SK-N-DZ (cell line): Measurements from ENCODE around the gene ASCC1.
"Not testable (repeated sequence)": the region's sequence is repeated elsewhere in the genome, so short reads cannot be mapped to it uniquely, and the experiment has no call there.

Source experiments
- DNase-seq: peaks from one replicate; pipeline ENCODE4 v3.0.0-alpha.2; 2015; ENCODE audit warnings: low spot score

Gene ASCC1

DNA sequence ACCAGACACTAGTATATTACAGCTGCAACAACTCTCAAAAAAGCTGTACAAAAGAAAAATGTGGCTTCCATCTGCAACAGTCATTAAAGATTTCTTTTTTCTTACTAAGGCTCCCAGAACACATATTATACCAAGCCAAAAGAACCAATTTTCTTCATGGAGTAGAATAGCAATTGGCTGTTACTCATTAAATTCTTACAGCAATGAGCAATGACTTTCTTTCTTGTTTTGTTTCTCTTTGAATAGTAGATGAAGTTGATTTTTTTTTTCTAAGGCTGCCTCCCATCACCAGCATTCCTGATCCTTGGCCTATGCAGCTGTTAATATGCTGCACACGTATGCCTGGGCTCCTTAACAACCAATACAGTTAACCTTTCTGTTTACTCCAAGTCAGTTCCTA is 91.1 kb downstream of the ASCC1 start:
- DNase-seq = no peak

DNA sequence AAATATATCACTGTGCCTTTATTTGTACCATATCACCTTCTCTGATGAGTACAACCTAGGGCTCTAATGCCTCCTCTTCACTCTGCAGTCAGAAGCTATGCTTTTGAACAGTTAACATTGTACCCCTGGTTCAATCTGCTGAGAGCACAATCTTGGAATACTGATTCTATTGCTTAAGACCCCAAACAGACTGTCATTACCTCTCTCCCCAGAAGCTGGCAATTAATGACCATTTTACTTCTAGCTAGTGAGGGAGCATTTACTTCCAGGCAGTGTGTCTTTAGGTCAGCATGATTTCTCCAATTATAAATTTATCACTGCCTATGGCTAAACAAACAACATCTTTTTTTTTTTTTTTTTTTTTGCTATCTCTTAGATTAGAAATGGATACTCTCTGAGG is 91.7 kb downstream of the ASCC1 start:
- no peak for DNase-seq

DNA sequence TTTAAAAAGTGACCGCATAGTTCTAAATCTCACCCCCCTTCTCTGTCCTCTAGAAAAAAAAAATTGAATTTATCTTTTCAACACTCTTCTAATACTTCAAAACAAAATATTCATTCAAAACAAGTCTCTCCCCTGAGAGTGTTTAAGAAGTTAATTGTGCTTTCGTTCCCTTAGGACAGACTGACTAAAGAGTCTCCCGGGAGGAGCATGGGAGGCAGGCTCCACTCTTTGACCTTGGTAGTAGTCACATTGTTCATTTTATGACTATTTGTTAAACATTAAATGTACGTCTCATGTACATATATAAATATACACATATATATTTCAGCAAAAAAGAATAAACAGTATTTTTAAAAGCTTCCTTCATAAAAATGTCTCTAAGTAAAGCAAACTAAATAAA is 92.5 kb downstream of the ASCC1 start:
- DNase-seq = no peak

DNA sequence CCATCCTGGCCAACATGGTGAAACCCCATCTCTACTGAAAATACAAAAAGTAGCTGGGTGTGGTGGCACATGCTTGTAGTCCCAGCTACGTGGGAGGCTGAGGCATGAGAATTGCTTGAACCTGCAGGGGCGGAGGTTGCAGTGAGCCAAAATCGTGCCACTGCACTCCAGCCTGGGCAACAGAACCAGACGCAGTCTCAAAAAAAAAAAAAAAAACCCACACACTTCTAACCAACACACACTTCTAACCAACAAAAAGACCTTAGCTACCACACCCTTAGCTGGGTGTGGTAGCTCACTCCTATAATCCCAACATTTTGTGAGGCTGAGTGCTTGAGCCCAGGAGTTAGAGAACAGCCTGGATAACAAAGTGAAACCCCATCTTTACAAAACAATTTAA is 93.9 kb downstream of the ASCC1 start:
- no peak for DNase-seq

DNA sequence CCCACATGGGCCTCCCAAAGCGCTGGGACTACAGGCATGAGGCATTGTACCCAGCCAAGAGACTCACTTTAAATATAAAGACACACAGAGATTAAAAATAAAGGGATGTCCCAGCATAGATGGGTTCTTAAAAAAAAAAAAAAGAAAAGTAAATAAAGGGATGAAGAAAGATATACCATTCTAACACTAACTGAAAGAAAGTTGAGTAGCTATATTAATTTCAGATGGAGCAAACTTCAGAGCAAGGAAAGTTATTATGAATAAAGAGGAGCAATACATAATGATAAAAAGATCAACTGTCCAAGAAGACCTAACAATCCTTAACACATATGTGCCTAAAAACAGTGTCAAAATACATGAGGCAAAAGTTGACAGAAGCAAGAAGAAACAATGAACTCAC is 94.7 kb downstream of the ASCC1 start:
- DNase-seq = no peak

DNA sequence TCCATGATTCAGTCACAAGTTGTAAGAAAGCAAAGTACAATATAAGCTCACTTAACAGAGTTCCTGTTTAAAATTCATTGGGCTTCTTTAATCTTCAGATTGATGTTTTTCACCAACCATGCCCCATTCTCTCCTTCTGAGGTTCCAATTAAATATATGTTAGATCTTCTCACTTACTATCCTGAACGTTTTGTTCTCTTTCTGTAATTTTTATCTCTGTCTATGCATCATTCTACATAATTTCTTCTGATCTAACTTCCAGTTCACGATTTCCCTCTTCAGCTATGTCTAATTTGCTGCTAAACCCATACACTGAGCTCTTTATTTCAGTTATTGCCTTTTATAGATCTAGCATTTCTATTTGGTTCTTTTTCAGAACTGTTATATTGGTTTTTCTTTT is 99.7 kb downstream of the ASCC1 start:
- DNase-seq = no peak

DNA sequence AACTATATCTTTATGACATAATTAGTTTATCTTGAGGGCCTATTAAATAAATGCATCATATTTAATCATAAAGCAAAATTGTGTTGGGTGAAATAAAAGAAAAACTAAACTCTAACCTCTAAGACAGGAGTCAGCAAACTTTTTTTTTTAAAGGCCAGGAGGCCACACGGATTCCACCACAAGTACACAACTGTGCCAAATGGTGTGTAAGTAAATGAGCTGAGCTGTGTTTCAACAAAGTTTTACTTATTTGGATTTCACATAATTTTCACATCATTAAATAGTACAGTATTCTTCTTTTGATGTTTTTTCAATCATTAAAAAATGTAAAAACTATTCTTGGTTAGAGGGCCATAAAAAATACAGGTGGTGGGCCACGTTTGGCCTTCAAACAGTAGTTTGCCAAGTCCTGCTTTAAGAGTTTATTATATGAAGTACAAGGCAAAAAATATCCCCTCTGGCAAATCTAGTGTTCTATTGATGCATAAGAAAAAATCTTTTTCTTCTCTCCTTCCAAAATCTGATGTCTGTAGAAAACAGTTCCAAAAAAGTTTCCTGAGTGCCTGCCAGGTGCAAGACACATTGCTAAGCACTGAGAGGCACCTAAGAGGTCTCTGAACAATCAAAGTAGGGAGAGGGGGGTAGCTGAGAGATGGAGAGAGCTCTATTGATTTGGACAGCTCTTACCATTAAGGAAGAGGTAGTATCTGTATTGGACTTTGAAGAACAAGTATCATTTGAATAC is 101.2 kb downstream of the ASCC1 start:
- DNase-seq = no peak

DNA sequence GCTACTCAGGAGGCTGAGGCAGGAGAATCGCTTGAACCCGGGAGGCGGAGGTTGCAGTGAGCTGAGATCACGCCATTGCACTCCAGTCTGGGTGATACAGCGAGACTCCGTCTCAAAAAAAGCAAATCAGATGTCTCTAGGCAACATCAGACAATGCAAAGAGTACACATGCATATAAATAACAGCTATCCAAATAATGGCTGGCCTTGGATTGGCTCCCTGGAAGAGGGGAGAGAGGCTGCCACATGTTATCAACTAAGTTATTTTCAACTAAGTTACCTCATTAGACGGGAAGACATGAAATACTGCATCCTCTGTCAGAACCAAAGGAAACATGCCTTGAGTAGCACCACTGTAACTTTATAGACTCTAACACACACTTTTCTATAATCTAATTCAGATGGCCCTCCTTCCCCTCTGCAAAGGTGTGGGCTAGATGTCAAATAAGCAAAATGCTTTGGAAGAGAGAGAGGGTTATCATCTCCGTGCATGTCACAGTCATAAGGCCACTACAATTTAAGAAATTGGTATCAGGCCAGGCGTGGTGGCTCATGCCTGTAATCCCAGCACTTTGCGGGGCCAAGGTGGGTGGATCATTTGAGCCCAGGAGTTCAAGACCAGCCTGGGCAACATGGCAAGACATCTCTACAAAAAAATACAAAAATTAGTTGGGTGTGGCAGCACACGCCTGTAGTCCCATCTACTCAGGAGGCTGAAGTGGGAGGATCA is 105.2 kb downstream of the ASCC1 start:
- no peak for DNase-seq

DNA sequence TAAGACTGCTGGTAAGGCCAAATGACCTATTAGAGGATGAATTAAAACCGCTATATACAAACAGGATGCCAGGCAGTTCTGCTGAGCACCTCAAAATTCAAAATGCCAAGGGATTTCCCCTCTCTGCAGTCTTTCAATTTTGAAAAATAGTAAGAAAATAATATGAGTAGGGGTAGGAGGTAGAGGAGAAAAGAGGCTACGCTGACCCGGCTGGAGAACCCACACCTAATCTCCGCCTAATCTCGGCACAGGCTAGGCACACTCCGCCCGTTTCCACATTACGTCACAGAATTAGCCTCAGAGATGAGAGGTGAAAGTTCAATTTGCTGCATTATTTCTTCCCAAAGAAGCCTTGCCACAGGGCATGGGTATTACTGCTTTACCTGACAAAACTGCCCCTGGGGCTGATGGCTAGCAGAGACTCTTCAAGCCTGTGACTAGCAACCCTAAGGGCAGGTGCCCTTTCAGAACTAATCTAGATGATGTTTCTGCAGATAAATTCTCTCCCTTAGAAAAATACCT is 106.4 kb downstream of the ASCC1 start:
- no peak for DNase-seq

DNA sequence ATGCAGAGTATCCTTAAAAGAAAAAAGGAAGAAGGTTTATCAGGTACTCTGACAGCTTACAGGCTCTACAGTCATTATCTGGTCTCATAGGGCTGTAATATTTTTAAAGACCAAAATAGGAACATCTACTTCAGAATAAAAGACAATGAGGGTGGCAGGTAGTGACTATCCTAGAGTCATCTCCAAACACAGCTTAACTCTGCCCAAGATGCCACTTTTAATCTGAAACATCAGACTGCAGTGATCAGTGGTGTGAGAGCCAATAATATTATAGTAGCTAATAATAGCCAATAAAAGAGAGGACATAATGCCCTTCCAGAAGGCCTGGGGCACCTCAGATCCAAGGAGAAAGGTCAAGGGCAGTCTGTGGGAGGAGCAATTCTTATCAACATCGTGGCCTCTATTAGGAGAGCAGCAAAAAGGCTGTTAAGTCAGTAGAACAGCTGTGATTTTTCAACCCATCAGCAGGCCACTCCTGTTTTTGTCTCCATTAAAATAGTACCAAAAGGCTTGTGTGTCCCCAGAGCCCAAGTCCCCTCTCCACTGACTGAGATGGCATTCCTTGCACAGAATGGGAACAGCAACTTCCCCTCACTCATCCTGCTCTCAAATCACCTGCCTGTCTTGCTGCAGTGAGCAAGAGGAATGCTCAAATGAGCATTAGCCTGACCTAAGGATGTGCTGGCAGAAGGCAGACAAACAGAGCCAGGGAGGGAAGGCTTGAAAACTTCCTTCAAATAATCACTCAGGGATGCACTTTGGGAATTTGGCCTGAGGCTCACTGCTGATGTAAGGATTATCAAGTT is 107.0 kb downstream of the ASCC1 start:
- no peak for DNase-seq

DNA sequence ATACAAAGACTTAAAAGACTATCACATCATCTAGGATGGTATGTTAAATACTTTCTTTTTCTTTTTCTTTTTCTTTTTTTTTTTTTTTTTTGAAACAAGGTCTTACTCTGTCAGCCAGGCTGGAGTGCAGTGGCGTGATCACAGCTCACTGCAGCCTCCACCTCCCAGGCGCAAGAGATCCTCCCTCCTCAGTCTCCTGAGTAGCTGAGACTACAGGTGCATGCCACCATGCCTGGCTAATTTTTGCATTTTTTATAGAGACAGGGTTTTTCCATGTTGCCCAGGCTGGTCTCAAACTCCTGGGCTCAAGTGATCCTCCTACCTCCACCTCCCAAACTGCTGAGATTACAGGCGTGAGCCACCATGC is 108.1 kb downstream of the ASCC1 start:
- DNase-seq = not testable (repeated sequence)

DNA sequence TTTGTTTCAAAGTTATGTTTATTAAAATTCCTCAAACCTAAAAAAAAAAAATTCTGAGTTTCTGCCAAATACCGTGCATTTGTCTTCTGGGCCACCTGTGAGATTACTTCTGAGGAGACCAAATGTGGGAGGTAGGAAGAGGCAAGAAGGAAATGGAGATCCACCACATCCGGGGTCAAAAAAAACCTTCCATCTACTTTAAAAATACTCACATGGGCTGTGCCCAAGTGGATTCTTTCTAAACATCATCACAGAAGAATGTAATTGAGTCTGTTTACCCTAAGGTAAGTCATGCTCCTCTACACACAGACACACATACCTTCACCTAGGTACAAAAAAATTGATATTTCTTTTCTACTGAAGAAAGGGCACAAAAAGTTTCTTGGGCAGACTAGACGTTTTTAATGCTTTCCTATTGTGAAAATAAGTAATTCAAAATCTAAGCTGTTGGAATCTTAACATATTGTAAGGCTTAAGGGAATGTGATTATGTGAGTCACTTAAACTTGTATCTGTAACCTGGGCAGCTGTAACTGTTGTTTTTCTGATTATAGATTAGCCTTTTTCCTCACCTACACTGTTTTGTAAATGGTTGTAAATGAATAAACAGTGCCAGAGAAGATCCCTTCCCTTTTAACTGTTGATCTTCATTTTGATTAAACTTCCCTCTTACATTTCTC is 108.6 kb downstream of the ASCC1 start:
- no peak for DNase-seq

DNA sequence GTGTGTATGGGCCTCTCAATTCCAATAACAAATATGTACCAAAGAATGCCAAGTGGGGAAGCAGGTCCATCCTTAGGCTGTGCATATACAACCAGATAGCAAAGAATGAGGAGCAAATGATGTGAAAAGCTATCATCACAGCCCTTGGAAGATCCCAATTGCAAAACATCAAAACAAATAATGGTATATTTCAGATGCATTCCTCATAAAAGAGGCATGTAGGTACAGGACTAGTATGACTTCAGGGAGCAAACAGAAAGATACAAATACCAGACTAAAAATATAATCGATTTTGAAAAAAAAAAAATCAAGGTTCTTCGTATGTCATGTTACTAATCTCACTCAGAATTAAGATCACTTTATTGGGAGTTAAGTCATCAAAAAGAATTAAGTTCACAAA is 109.2 kb downstream of the ASCC1 start:
- DNase-seq = no peak

DNA sequence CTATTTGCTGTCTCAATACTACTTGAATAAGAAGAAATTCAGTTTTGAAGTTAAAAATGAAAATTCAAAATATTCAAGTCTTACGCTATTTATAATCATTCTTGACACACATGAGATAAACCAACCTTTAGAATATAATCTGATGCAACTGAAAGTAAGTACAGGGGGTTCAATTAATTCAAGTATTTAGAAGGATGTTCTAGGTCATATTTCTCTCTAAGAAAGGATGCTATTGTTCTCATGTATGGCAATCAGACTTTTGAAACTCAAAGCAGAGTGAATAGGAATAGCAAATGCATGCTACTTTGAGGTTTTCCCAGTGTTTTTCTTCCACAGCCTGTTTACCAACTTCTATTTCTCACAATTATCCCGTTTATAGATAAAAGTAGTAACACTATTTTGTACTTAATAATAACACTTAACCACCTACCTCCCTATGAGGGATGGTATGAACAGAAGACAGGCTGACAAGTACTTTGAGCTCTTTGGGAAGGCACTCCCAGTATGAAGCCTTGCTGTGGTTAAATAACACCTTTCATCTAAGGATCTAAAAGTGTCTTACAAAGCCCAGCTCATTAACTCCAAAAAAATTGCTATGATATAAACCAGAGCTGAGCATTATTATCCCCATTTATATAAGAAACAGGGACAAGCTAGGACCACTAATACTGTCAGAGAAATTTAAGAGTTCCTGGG is 109.8 kb downstream of the ASCC1 start:
- no peak for DNase-seq

DNA sequence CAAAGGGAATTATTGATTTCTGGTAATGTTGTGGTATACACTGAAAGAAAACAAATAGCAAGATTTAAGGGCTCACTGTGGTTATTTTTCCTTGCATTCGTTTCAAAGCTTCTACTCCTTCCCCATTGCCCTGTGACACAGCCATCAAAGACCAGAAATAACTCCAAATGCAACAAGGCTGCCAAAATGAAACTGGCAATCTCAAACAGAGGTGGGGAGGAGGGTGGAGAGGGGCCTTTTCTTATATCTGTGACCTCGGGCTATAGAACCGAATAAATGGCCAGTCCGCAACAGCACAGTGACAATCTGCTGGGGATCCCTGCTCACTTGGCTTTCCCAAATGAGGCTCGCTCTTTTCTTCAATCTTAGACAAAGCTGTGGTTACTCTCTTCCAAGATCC is 110.4 kb downstream of the ASCC1 start:
- DNase-seq = no peak

DNA sequence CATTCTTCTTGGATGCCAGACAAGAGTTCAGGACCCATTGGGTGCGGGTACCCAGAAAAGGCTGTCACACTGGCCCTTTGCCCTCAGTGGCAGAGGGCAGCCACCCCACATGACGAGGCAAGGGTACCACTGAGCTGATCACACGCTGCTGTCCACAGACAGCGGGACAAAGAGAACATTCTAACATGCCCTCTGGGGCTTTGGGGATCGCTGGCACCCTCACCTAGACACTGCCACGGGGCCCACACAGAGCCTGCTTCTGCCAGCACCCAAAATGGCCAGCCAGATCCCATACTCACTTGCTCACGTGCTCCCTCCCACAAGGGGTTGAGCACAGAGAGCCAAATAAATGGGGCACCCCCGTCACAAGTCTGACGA is 111.0 kb downstream of the ASCC1 start:
- DNase-seq = no peak

DNA sequence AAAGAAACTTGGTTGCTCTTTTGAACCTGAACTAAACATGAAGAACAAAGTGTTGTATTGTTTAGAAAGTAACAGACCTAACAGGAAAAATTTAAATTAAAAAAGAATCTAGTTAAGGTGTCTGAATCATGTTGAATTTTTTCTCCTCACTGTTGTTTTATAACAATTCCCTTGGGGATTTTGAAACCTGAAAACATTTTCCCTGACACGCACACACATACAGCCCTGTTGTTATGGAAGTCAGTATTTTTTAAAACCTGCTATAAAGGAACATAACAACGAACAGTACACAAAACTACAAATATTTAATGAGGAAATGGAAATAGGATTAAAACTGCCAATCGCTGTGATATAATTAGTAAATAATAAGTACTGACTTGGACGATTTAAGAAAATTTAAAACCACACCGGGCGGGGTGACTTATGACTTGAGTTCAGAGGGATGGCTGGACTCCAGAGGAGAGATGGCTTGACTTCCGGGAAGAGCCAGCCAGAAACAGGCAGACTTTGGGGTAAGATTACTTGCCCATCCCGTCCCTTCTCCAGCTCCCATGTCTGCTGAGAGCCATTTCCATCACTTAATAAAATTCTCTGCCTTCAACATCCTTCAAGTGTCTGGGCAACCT is 111.5 kb downstream of the ASCC1 start:
- no peak for DNase-seq

DNA sequence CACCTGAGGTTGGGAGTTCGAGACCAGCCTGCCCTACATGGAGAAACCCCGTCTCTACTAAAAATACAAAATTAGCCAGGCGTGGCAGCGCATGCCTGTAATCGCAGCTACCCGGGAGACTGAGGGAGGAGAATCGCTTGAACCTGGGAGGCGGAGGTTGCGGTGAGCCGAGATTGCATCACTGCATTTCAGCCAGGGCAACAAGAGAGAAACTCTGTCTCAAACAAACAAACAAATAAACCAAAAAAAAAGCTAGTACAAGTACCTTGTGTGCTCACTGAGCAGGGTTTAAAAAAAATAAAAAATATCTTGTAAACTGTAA is 116.5 kb downstream of the ASCC1 start:
- no peak for DNase-seq

DNA sequence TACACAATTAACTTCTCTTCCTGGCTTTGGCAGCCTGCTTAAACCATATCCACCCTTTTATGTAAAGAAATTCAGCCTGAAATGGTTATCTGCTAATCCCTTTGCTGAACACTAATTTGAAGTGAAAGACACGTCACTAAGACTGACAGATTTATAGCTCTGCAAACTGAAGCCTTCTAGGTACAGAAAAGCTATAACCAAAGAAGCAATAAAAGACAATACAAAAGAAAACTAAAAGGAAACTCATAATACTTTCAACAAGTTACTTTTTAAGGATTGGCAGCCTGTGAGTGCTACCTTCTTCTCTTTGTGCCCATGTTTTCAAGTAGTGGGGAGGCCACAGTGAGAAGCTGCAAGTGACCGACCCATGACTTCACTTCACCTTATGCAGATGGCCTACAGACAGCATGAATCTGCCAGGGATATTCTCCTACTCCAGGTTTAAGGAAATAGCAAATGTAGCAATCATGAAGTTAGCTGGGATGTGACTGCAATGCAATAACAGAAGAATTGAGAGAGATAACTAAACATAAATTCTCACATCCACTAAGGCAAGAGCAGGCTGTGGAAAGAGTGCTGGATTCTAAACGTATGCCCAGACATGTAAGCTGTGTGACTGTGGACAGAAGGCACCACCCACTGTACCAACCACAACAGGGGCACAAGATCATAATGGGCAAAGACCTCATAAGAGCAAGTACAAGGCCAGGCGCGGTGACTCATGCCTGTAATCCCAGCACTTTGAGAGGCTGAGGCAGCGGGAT is 117.1 kb downstream of the ASCC1 start:
- no peak for DNase-seq

DNA sequence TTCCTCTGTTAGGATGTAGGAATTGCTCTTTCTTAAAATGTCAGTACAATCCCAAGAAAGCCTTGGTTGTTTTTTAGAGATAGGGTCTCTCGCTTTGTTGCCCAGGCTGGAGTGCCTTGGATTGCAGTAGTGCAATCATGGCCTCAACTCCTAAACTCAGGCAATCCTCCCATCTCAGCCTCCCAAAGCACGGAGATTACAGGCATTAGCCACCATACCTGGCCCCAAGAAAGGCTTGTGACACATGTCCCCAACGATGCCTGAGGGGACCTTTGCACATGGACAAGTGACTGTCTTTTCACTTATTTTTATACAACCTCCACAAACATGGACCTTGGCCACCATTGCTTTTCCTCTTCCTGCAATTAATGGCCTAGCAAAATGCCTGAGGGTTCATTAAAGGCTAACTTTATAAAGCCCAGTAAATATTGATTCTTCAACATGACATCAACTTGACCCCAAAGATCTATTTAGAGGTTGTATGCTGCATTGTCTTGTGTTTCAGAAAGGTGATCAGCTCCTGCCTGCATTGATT is 117.7 kb downstream of the ASCC1 start:
- no peak for DNase-seq
